HG03139 (cell line): ENCODE measurements around the gene FAM124A.

Experiments used
- ATAC-seq: cut with Tn5 transposase; IDR thresholded peaks from one replicate; pipeline ENCODE4 v1.9.1; 2021; ENCODE audit not compliant: unreplicated experiment

The FAM124A gene

GRCh38 chr13:51218626-51219025 lies 3.6 kb upstream of the FAM124A start:
- no peak for ATAC-seq

GRCh38 chr13:51220706-51221105 lies 1.5 kb upstream of the FAM124A start:
- no peak for ATAC-seq

GRCh38 chr13:51221108-51221507 lies 1.1 kb upstream of the FAM124A start:
- ATAC-seq, result no peak

- no peak for ATAC-seq
These were observed 543 bp upstream of the FAM124A start for GRCh38 chr13:51221674-51222036.

- peak; percentile 11 for ATAC-seq
These were observed 725 bp downstream of the FAM124A start for GRCh38 chr13:51222686-51223559.

- no peak for ATAC-seq
These were observed 1.5 kb downstream of the FAM124A start for GRCh38 chr13:51223560-51224270.

GRCh38 chr13:51225029-51225428 lies 2.8 kb downstream of the FAM124A start:
- no peak for ATAC-seq

- ATAC-seq, result no peak
These were observed 5.2 kb downstream of the FAM124A start for GRCh38 chr13:51227404-51227803.

GRCh38 chr13:51229101-51229719 lies 7.0 kb downstream of the FAM124A start:
- no peak for ATAC-seq

GRCh38 chr13:51229731-51230130 lies 7.5 kb downstream of the FAM124A start:
- no peak for ATAC-seq

- no peak for ATAC-seq
These were observed 8.4 kb downstream of the FAM124A start for GRCh38 chr13:51230477-51231105.

- no peak for ATAC-seq
These were observed 9.3 kb downstream of the FAM124A start for GRCh38 chr13:51231456-51231855.

- ATAC-seq, result no peak
These were observed 10.1 kb downstream of the FAM124A start for GRCh38 chr13:51232328-51232727.

GRCh38 chr13:51233117-51233826 lies 11.1 kb downstream of the FAM124A start:
- ATAC-seq, result no peak

- ATAC-seq, result no peak
These were observed 12.5 kb downstream of the FAM124A start for GRCh38 chr13:51234676-51235075.

GRCh38 chr13:51235186-51235585 lies 13.0 kb downstream of the FAM124A start:
- no peak for ATAC-seq

GRCh38 chr13:51235756-51236490 lies 13.7 kb downstream of the FAM124A start:
- ATAC-seq, result no peak

GRCh38 chr13:51236491-51236792 lies 14.2 kb downstream of the FAM124A start:
- ATAC-seq, result no peak

GRCh38 chr13:51237386-51237785 lies 15.2 kb downstream of the FAM124A start:
- no peak for ATAC-seq

- ATAC-seq, result no peak
These were observed 15.7 kb downstream of the FAM124A start for GRCh38 chr13:51237887-51238286.
